Astrocyte of the cerebellum (primary cell): ENCODE measurements around the gene PTPRA.

ENCODE experiments used
- DNase-seq: peaks from one replicate; pipeline ENCODE4 v3.0.0-alpha.2; 2011; ENCODE audit warnings: low read depth
- H3K4me3 ChIP-seq: 2 replicates; pipeline ENCODE4 v1.5.1; 2011; ENCODE audit warnings: mild to moderate bottlenecking, low read depth, low read length, moderate library complexity
- CTCF ChIP-seq: IDR thresholded peaks from 2 replicates; pipeline ENCODE4 v1.5.1; 2012; ENCODE audit warnings: low read length, low read depth, moderate library complexity, mild to moderate bottlenecking; ENCODE audit errors: missing control alignments
- in situ Hi-C: cut with HindIII; loops from 2 replicates; pipeline ENCODE4 v1.10.0; 2017; ENCODE audit warnings: low sequenced_read_pairs

PTPRA gene

GRCh38 chr20:2873747-2874041 is 413 bp downstream of the PTPRA start:
- no peak for TF ChIP-seq CTCF
- in situ Hi-C loops, result no loop called here
- DNase-seq, result no peak
- H3K4me3 ChIP-seq, result peak overlapping the region; percentile 72

GRCh38 chr20:2874456-2874855 is 1.2 kb downstream of the PTPRA start:
- in situ Hi-C loops, result no loop called here
- peak overlapping the region; percentile 72 for H3K4me3 ChIP-seq
- no peak for TF ChIP-seq CTCF
- no peak for DNase-seq

GRCh38 chr20:2875690-2876203 is 2.5 kb downstream of the PTPRA start:
- no peak overlapping the region for H3K4me3 ChIP-seq
- in situ Hi-C loops, result no loop called here
- no peak for DNase-seq
- no peak for TF ChIP-seq CTCF

GRCh38 chr20:2878515-2878914 is 5.2 kb downstream of the PTPRA start:
- no peak for TF ChIP-seq CTCF
- H3K4me3 ChIP-seq, result no peak overlapping the region
- in situ Hi-C loops, result no loop called here
- DNase-seq, result no peak

GRCh38 chr20:2879146-2879545 is 5.9 kb downstream of the PTPRA start:
- H3K4me3 ChIP-seq, result no peak overlapping the region
- peak; percentile 71 for DNase-seq
- no peak for TF ChIP-seq CTCF
- in situ Hi-C loops, result no loop called here

GRCh38 chr20:2880650-2881049 is 7.4 kb downstream of the PTPRA start:
- in situ Hi-C loops, result no loop called here
- H3K4me3 ChIP-seq, result no peak overlapping the region
- no peak for TF ChIP-seq CTCF
- no peak for DNase-seq
